Fibroblast of pulmonary artery (primary cell): Measurements from ENCODE around the gene SEC23A.

Experiments used
- DNase-seq: peaks from one replicate; pipeline ENCODE4 v3.0.0-alpha.2; 2010; ENCODE audit warnings: low read depth
- H3K4me3 ChIP-seq: replicated peaks from 2 replicates; pipeline ENCODE4 v1.5.1; 2011; ENCODE audit warnings: low read depth, mild to moderate bottlenecking, control low read depth, low read length, moderate library complexity
- TF ChIP-seq, protein P1 (sequence below): IDR thresholded peaks from 2 replicates; pipeline ENCODE4 v1.5.1; 2011; ENCODE audit warnings: mild to moderate bottlenecking, control low read depth, low read length, inconsistent platforms; ENCODE audit errors: missing control alignments

The SEC23A gene

GRCh38 chr14:38994731-38995130 is 108.3 kb downstream of the SEC23A start:
- peak; percentile 41 for DNase-seq
- no peak overlapping the region for H3K4me3 ChIP-seq
- TF ChIP-seq, protein P1, sequence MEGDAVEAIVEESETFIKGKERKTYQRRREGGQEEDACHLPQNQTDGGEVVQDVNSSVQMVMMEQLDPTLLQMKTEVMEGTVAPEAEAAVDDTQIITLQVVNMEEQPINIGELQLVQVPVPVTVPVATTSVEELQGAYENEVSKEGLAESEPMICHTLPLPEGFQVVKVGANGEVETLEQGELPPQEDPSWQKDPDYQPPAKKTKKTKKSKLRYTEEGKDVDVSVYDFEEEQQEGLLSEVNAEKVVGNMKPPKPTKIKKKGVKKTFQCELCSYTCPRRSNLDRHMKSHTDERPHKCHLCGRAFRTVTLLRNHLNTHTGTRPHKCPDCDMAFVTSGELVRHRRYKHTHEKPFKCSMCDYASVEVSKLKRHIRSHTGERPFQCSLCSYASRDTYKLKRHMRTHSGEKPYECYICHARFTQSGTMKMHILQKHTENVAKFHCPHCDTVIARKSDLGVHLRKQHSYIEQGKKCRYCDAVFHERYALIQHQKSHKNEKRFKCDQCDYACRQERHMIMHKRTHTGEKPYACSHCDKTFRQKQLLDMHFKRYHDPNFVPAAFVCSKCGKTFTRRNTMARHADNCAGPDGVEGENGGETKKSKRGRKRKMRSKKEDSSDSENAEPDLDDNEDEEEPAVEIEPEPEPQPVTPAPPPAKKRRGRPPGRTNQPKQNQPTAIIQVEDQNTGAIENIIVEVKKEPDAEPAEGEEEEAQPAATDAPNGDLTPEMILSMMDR: no peak

DNA sequence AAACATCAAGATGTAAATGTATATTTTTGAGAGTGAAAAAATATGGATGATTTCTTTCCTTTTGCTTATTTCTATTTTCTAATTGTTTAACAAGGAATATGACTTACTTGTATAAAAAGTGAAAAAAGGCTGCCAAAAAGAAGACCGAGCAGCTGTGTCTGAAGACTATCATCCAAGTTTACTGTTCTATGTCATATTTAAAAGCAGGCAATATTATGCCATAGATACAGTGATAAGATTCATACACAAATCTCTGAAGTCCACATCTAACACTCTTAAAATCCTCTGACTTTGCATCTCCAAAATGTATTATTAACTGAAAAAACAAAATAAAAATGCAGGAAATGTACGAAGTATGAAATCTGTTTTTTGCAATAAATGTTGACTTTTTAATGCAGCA is 109.1 kb downstream of the SEC23A start:
- TF ChIP-seq, protein P1: no peak
- no peak for DNase-seq
- no peak overlapping the region for H3K4me3 ChIP-seq

- H3K4me3 ChIP-seq: no peak overlapping the region
- TF ChIP-seq, protein P1: no peak
- DNase-seq: peak; percentile 47
Observed at GRCh38 chr14:38992067-38992844, 110.8 kb downstream of the SEC23A start.

DNA sequence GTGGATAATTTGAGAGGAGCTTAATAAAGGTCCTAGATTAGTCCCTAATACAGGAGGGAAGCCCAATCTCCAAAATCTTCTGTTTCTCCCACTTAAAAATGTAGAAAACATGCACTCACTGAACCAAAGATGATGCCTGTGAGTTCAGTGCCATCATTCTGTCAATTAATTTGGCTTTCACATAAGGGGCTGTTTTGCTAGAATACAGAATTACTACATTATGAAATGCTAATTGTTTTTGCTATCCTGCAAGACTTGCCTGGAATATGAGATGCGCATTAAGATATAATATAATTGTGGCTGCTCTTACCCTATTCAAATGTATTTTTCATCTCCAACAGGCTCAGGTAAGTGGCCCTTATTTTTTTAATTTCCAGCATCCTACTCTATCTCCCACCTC is 111.7 kb downstream of the SEC23A start:
- H3K4me3 ChIP-seq: no peak overlapping the region
- no peak for DNase-seq
- TF ChIP-seq, protein P1: no peak

GRCh38 chr14:38989922-38990546 is 113.0 kb downstream of the SEC23A start:
- DNase-seq: no peak
- no peak overlapping the region for H3K4me3 ChIP-seq
- TF ChIP-seq, protein P1: no peak

DNA sequence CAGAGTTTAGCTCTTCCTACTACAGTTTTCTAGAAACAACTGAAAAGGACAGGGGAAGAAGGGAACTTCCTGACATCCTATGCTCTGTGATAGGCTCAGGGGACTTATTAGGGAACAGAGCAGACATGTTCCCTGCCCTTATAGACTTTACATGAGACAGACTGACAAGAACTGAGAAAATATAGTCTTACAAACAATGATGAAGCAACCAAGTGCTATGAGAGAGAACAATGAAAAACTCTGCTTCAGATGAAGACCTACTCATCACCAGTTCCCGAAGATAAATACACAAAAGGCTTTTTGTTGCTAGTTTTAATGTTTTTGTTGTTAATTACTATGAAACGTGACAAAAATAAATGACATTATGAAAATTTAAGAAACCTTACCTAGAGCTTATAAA is 115.3 kb downstream of the SEC23A start:
- TF ChIP-seq, protein P1: no peak
- DNase-seq: no peak
- H3K4me3 ChIP-seq: no peak overlapping the region
